Limb (tissue), 2 donors: ENCODE data around the gene CIBAR2.
"Not testable (repeated sequence)": the region's sequence is repeated elsewhere in the genome, so short reads cannot be mapped to it uniquely, and the experiment has no call there.

Experiments used
- DNase-seq, 2 donors: peaks; one replicate each; pipeline ENCODE4 v3.0.0-alpha.2; 2016; ENCODE audit errors: extremely low spot score in 2 of 2

Gene CIBAR2

DNA sequence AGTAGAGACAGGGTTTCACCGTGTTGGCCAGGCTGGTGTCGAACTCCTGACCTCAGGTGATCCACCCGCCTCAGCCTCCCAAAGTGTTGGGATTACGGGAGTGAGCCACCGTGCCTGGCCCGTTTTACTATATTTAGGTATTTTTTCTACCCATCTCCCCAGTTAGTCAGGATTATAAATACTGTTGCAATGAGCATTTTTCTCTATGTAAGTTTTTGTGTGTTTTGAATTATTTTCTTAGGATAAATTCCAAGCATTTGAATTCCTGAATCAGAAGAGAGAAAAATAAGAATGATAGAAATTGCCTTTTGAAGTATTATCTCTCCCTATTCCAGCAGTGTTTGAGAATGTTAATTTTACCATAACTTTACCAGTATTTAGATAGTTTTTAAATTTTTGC, 48.1 kb downstream of the CIBAR2 start:
- DNase-seq, result no peak

DNA sequence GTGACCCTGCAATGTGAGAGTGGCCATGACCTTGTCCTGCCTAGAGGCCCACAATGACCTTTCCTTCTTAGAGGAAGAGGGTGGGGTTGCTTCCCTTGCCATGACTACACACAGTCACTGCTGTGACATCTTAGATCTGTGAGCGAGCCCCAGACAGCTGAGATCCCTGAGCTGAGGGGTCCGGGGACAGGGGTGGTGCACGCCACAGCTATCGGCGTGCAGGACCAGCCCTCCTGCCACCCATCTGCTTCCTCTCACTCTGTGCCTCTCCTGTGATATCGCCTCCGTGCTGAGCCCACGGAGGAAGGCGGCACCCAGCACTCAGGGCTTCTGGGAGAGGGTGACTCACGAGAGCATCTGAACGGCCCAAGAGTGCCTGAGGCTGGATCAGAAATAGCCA, 49.4 kb downstream of the CIBAR2 start:
- no peak for DNase-seq

- no peak for DNase-seq
These were observed 49.9 kb downstream of the CIBAR2 start for GRCh38 chr16:85062323-85062722.

- no peak for DNase-seq
These were observed 50.7 kb downstream of the CIBAR2 start for GRCh38 chr16:85061566-85061965.

- no peak for DNase-seq
These were observed 53.4 kb downstream of the CIBAR2 start for GRCh38 chr16:85058909-85059308.

DNA sequence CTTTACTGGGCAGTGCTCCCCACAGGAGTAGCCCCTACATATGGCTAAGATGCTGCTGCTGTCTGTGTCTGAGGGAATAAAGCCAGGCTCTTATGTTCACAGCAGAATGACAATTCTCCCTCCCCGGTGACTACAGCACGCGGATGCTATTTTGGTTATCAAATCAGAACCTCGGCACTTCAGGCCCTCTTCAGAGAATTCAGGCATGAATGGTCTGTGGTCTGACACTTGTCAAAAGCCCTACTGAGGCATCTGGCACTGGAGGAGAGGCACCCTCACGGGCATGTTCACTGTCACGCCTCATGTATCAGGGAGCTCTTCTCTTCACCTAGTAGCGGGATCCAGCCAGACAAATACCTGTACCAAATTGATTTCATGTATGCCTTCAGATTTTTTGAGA, 54.3 kb downstream of the CIBAR2 start:
- no peak for DNase-seq

- DNase-seq, result no peak
These were observed 54.9 kb downstream of the CIBAR2 start for GRCh38 chr16:85057212-85057889.

DNA sequence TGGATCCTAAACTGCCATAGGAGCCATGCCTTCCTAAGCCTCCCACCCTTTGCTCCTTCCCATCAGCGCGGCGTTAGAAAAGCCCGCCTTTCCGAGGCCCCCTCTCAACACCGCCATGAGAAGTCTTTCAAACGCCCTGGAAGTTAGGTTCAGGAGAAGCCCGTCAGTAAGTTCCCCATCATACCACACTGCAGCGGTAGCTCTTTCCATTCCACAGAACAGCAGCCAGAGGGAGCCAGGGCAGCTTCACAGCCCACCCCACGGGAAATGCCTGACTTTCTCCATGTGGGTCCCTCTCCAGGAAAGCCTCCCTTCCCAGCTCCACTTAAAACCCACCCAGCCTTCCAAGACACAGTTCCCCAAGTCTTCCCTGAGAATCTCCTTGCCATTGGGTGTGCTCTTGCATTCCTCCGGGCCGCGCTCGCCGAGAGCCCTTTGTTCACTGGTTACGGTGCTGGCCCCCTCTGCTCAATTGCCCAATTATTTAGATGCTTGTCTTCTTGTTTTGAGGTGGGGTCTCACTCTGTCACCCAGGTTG, 56.0 kb downstream of the CIBAR2 start:
- DNase-seq, result no peak

GRCh38 chr16:85055493-85056210, 56.6 kb downstream of the CIBAR2 start:
- no peak for DNase-seq

- DNase-seq, result no peak
These were observed 57.3 kb downstream of the CIBAR2 start for GRCh38 chr16:85054948-85055492.

DNA sequence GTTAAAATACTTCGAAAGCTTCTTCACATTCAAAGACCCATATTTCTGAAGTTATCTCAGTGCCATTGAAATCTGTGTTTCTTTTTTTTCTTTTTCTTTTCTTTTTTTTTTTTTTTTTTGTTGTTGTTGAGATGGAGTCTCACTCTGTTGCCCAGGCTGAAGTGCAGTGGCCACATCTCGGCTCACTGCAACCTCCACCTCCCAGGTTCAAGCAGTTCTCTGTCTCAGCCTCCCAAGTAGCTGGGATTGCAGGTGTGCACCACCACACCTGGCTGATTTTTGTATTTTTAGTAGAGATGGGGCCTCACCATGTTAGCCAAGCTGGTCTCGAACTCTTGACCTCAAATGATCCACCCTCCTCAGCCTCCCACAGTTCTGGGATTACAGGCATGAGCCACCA, 58.0 kb downstream of the CIBAR2 start:
- DNase-seq, result not testable (repeated sequence)

DNA sequence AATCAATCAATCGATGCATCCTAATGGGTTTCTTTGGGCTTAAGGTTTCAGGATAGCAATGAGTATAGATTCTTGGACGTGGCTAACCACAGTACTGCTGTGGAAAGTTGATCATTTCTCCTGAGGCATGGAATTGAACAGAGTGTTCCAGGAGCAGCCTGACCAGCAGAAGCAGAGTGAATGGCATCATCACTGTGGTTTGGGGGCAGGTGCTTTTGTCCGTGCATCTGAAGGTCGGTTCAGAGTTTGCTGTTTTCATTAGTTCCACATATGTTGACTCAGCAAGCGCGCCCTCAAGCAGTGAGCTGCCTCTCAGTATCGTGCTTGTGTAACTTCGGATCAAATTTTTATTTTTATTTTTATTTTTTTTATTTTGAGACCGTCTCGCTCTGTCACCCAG, 59.7 kb downstream of the CIBAR2 start:
- DNase-seq, result no peak

GRCh38 chr16:85051683-85052082, 60.6 kb downstream of the CIBAR2 start:
- no peak for DNase-seq

DNA sequence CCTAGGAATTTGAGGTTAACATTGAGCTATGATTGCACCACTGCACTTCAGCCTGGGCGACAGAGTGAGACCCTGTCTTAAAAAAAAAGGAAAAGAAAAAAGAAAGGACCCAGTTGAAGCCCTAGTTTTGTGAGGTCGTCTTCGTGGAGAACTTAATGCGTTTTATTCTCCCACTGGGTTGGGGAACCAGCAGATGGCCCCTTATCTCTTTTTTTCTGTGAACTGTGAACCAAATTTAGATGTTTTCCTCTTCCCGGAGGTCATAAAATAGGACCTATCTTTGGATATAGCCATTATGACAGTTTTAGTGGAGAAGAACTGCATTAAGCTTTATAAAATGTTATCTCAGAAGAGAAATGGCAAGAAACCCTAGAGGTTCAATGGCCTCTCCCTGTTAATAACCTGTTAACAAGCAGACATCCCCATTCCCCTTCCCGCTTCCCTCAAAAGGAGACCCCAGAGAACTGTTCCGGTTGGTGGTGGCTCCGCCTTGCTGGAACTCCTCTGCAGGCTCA, 61.1 kb downstream of the CIBAR2 start:
- no peak for DNase-seq

- no peak for DNase-seq
These were observed 62.5 kb downstream of the CIBAR2 start for GRCh38 chr16:85049706-85050305.

- no peak for DNase-seq
These were observed 63.2 kb downstream of the CIBAR2 start for GRCh38 chr16:85048921-85049562.
